AG20443 (cell line): ENCODE data around the gene FARP1.
A peak's percentile ranks its signal among the peaks of the same experiment; 100 is the strongest.

Experiments
- DNase-seq: peaks from one replicate; pipeline ENCODE4 v3.0.0; 2012; ENCODE audit warnings: low spot score, mixed read lengths

FARP1 gene

GRCh38 chr13:98461486-98462240 is 318.8 kb downstream of the FARP1 start:
- DNase-seq = no peak

GRCh38 chr13:98462241-98462882 is 319.5 kb downstream of the FARP1 start:
- DNase-seq = no peak

GRCh38 chr13:98462946-98463345 is 320.1 kb downstream of the FARP1 start:
- no peak for DNase-seq

GRCh38 chr13:98466634-98467236 is 323.8 kb downstream of the FARP1 start:
- DNase-seq = peak; percentile 78

- no peak for DNase-seq
These were observed 324.5 kb downstream of the FARP1 start for GRCh38 chr13:98467263-98467985.

- DNase-seq = no peak
These were observed 325.5 kb downstream of the FARP1 start for GRCh38 chr13:98468361-98468760.

GRCh38 chr13:98468929-98469328 is 326.0 kb downstream of the FARP1 start:
- no peak for DNase-seq

GRCh38 chr13:98470920-98471319 is 328.0 kb downstream of the FARP1 start:
- DNase-seq = no peak

GRCh38 chr13:98471934-98472333 is 329.0 kb downstream of the FARP1 start:
- DNase-seq = no peak

- no peak for DNase-seq
These were observed 330.4 kb downstream of the FARP1 start for GRCh38 chr13:98473135-98473787.

- no peak for DNase-seq
These were observed 330.9 kb downstream of the FARP1 start for GRCh38 chr13:98473788-98474144.

GRCh38 chr13:98474292-98474691 is 331.4 kb downstream of the FARP1 start:
- DNase-seq = no peak

- DNase-seq = no peak
These were observed 331.9 kb downstream of the FARP1 start for GRCh38 chr13:98474761-98475160.

GRCh38 chr13:98475522-98475921 is 332.6 kb downstream of the FARP1 start:
- no peak for DNase-seq

- no peak for DNase-seq
These were observed 333.2 kb downstream of the FARP1 start for GRCh38 chr13:98476106-98476505.

GRCh38 chr13:98476538-98476966 is 333.7 kb downstream of the FARP1 start:
- peak; percentile 93 for DNase-seq

- DNase-seq = peak; percentile 52
These were observed 335.6 kb downstream of the FARP1 start for GRCh38 chr13:98478189-98479129.

GRCh38 chr13:98479496-98480003 is 336.7 kb downstream of the FARP1 start:
- no peak for DNase-seq

GRCh38 chr13:98480915-98481877 is 338.3 kb downstream of the FARP1 start:
- DNase-seq = no peak
